ENCODE measurements around the gene NLK.

DNA sequence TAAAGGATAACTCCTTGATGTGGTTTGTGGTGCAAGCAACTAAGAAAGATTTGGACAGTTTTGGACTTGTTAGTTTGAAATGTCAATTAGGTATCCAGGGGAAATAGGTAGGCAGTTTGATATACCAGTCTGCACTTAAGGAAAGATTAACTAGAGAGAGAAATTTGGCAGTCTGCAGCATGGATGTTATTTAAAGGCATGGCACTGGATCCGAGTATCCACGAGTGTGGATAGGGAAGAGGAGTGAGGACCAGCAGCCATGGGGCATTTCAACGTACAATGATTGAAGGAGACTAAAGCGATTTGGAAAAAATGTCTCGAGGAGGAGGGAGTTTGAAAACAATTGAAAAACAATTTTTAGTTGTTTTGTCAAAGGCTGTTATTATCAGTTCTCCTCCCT lies 117.4 kb downstream of the NLK start:
- TF ChIP-seq, protein P1, sequence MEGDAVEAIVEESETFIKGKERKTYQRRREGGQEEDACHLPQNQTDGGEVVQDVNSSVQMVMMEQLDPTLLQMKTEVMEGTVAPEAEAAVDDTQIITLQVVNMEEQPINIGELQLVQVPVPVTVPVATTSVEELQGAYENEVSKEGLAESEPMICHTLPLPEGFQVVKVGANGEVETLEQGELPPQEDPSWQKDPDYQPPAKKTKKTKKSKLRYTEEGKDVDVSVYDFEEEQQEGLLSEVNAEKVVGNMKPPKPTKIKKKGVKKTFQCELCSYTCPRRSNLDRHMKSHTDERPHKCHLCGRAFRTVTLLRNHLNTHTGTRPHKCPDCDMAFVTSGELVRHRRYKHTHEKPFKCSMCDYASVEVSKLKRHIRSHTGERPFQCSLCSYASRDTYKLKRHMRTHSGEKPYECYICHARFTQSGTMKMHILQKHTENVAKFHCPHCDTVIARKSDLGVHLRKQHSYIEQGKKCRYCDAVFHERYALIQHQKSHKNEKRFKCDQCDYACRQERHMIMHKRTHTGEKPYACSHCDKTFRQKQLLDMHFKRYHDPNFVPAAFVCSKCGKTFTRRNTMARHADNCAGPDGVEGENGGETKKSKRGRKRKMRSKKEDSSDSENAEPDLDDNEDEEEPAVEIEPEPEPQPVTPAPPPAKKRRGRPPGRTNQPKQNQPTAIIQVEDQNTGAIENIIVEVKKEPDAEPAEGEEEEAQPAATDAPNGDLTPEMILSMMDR (IDR thresholded peaks at IDR 0.05): no peak
- TF ChIP-seq EZH2 (IDR thresholded peaks at IDR 0.05; ENCODE audit: borderline replicate concordance, insufficient read depth, low read depth, low read length, poor library complexity, severe bottlenecking): no peak

Data from B cell (primary cell).